ENCODE measurements around the gene SEPSECS.
"Not testable (repeated sequence)": the region's sequence is repeated elsewhere in the genome, so short reads cannot be mapped to it uniquely, and the experiment has no call there.

- not testable (repeated sequence) for TF ChIP-seq CTCF (optimal IDR thresholded peaks at IDR 0.05 in 1 of 3, IDR thresholded peaks at IDR 0.05 in 1 of 3, conservative IDR thresholded peaks at IDR 0.05 in 1 of 3; ENCODE audit: extremely low read depth in 1 of 3, insufficient read depth in 2 of 3, low read length in 3 of 3); EZH2 (IDR thresholded peaks at IDR 0.05; ENCODE audit: low read length)
Observed at GRCh38 chr4:25083441-25083840, 76.8 kb downstream of the SEPSECS start.

All from keratinocyte (primary cell).